Mucosa of descending colon (tissue), 3 donors: ENCODE measurements around the gene BLCAP. TPM values are rescaled to one million over a fixed set of nuclear protein-coding genes. Genes with fewer than 3 reads are reported as not detected.

Experiments
- ATAC-seq: fragments of 200-7000 bp; cut with Tn5 transposase; one replicate; pipeline ENCODE4 v1.9.1; 2020; ENCODE audit warnings: mild to moderate bottlenecking, moderate library complexity
- DNase-seq, 3 donors: peaks; one replicate each; pipeline ENCODE4 v3.0.0-alpha.2; 2020
- H3K36me3 ChIP-seq: fragments of 200-600 bp; one replicate; pipeline ENCODE4 v1.8.0; 2021; ENCODE audit warnings: low read depth, mild to moderate bottlenecking
- H3K4me1 ChIP-seq: fragments of 200-600 bp; one replicate; pipeline ENCODE4 v1.8.0; 2021; ENCODE audit warnings: low read depth, mild to moderate bottlenecking
- H3K4me3 ChIP-seq: fragments of 200-600 bp; one replicate; pipeline ENCODE4 v1.8.0; 2021; ENCODE audit warnings: mild to moderate bottlenecking
- H3K9me3 ChIP-seq: fragments of 200-600 bp; one replicate; pipeline ENCODE4 v1.8.0; 2021; ENCODE audit warnings: mild to moderate bottlenecking
- intact Hi-C, 2 donors: fragments of 100-400 bp; cut with DNase I in 1 of 2; cut with micrococcal nuclease in 1 of 2; formaldehyde crosslinking; loops; one replicate each; pipeline versions ENCODE4 v1.11.0 to v1.11.1; 2022; cut with DNase I, micrococcal nuclease
- total RNA-seq, 3 donors: library from RNA; stranded (reverse); fragmentation: NEBNext Ultra II Directional in 2 of 3; extraction: Animal tissue kit (Norgen Biotek cat#: 25700) in 2 of 3; gene quantifications; one replicate each; pipeline versions ENCODE4 v1.2.1 to v1.2.4, GENCODE V29; 2021 to 2023
- TF ChIP-seq, protein P1 (sequence below): fragments of 200-600 bp; IDR thresholded peaks from one replicate; pipeline ENCODE4 v1.8.0; 2022; ENCODE audit warnings: antibody characterized with exemption, mild to moderate bottlenecking
- donor health status: DM: no; HTN: no; CAD: no; lungs with moderate emphysema.
- donor health status: DM: no; HTN: no; CAD: no.
- donor health status: DM: no; HTN: yes; CAD: no.

BLCAP gene
- total RNA-seq, 3 donors from 2014 or later: 87.9 to 110 (median 108) TPM

DNA sequence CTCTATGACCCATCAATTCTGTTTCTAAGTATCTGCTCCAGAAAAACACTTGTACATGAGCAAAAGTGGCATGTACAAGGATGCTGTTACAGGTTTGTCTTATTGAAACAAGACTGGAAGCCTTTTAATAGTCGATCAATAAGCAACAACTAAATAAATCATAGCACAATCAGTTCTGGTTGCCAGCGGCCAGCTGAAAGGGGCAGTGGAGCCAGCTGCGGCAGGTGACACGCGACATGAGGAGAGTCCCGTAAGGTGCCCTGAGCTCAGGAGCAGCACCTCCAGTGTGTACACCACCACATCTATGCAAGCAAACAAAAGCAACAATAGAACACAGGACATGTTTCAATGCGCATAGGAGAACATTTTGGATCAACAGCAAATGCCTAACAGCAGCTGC is 27.4 kb downstream of the BLCAP start:
- intact Hi-C loops: no loop called here
- Histone ChIP-seq H3K9me3 (no peaks in the 10 kb centered on the region), H3K36me3 (no peaks in the 10 kb centered on the region), H3K4me1 (no peaks in the 10 kb centered on the region), H3K4me3 (no peak overlapping the region)
- ATAC-seq: no peak
- TF ChIP-seq, protein P1, sequence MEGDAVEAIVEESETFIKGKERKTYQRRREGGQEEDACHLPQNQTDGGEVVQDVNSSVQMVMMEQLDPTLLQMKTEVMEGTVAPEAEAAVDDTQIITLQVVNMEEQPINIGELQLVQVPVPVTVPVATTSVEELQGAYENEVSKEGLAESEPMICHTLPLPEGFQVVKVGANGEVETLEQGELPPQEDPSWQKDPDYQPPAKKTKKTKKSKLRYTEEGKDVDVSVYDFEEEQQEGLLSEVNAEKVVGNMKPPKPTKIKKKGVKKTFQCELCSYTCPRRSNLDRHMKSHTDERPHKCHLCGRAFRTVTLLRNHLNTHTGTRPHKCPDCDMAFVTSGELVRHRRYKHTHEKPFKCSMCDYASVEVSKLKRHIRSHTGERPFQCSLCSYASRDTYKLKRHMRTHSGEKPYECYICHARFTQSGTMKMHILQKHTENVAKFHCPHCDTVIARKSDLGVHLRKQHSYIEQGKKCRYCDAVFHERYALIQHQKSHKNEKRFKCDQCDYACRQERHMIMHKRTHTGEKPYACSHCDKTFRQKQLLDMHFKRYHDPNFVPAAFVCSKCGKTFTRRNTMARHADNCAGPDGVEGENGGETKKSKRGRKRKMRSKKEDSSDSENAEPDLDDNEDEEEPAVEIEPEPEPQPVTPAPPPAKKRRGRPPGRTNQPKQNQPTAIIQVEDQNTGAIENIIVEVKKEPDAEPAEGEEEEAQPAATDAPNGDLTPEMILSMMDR: no peak
- no peak for DNase-seq

DNA sequence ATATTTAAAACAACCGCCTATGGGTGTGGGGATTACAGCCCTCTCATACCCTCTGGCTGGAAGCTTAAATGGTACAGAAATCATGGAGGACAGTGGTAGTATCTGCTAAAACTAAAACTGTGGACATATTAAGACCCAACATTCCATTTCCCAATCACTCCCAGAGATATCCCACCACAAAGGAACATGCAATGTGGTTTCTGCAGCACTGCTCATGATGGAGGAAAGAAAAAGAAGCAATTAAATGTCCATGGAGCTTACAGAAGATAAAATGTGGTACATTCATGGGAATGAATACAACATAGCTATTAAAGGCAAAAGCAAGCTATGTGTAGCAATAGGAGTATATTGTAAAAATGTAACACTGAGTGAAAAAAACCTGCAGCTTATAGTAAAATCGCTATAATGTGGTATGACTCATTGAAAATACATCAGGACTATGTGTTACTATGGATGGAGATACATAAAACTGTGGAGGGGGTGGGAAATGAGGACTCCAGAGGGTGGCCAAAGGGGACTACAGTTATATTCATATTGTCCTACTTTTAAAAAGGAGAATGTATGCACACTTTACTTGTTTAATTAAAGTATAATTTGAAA is 29.5 kb downstream of the BLCAP start:
- TF ChIP-seq, protein P1: no peak
- Histone ChIP-seq H3K9me3 (no peaks in the 10 kb centered on the region), H3K4me3 (no peak overlapping the region), H3K36me3 (no peaks in the 10 kb centered on the region), H3K4me1 (no peaks in the 10 kb centered on the region)
- DNase-seq (no peak), ATAC-seq (no peak)
- intact Hi-C loops: no loop called here

DNA sequence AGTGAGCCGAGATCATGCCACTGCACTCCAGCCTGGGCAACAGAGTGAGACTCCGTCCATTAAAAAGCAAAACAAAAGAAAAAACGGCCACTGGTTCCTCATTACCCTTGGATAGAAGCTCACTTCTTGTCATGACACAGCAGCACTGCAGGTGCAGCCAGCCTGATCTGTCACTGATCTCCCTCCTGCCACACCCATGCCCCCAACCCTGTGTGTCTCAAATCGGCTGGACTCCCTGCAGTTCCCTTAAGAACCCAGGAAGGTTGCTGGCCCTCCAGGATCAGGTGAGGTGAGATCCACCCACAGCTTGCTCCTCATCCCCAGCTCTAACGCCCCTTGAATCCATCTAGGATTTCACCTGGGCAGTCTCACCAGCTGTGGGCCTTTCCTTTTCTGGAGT is 32.9 kb downstream of the BLCAP start:
- TF ChIP-seq, protein P1: no peak
- H3K4me3 ChIP-seq: no peak overlapping the region
- H3K9me3 ChIP-seq: no peaks in the 10 kb centered on the region
- intact Hi-C loops: no loop called here
- H3K4me1 ChIP-seq: no peaks in the 10 kb centered on the region
- ATAC-seq (no peak), DNase-seq (no peak)
- no peaks in the 10 kb centered on the region for H3K36me3 ChIP-seq

DNA sequence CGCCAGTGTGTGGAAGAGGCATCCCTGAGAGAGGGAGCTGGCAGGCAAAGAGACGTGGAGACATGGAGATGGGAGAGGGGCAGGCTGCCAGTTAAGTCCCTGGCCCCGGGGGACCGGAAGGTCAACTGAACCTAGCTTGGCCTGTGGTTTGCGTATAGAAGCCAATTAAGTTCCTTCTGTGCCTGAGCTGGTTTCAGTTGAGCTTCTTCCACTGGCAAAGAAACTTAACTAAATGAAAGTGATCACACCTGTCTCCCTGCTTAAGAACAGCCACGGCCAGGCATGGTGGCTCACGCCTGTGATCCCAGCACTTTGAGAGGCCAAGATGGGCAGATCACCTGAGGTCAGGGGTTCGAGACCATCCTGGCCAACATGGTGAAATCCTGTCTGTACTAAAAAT is 33.4 kb downstream of the BLCAP start:
- ATAC-seq: no peak
- Histone ChIP-seq H3K9me3 (no peaks in the 10 kb centered on the region), H3K4me1 (no peaks in the 10 kb centered on the region), H3K36me3 (no peaks in the 10 kb centered on the region), H3K4me3 (no peak overlapping the region)
- TF ChIP-seq, protein P1: no peak
- intact Hi-C loops: no loop called here
- DNase-seq: no peak

DNA sequence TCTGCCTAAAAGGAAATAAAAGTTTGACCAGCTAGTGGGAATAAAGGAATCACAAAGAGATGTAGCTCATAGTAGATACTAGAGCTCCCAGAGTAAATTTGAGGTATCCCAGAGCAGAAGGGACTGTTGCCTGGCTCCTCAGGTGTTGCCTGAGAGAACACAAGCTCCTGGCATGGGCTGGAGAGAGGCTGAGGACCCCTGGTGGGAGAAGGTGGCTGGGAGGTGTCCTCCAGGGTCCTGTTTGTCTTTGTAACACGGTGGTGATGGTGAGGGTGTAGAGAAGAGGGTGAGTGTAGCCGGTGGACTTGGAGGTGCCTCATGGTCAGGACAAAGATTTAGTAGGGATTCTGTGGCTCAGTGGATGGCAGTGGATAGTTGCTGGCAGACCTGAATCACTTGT is 34.7 kb downstream of the BLCAP start:
- no peak overlapping the region for H3K4me3 ChIP-seq
- H3K36me3 ChIP-seq: no peaks in the 10 kb centered on the region
- no peaks in the 10 kb centered on the region for H3K4me1 ChIP-seq
- TF ChIP-seq, protein P1: no peak
- ATAC-seq: no peak
- no peak for DNase-seq
- intact Hi-C loops: no loop called here
- H3K9me3 ChIP-seq: no peaks in the 10 kb centered on the region
